Measurements from ENCODE around the gene KREMEN2. TPM values are rescaled to one million over a fixed set of nuclear protein-coding genes. Genes with fewer than 3 reads are reported as not detected.

Gene KREMEN2
- total and polyA plus RNA-seq, 2 of the 4 experiments (the other 2 are of a cell fraction): 0.03 TPM; not detected in 1

GRCh38 chr16:2946649-2947048, 17.4 kb upstream of the KREMEN2 start:
- ChIA-PET CTCF (no interaction called here), POLR2A (ENCODE audit: unreplicated experiment) (no interaction called here)
- dilution Hi-C loops (cut with HindIII; ENCODE audit: low sequenced_read_pairs, unreplicated experiment): no loop called here
- Histone ChIP-seq H3K56ac (ENCODE audit: extremely low read depth, insufficient read depth, low read length) (no peak overlapping the region), H4K91ac (ENCODE audit: insufficient read depth, low read depth, low read length) (no peak overlapping the region), H4K5ac (ENCODE audit: low read depth, low read length) (no peak overlapping the region), H3K27me3 (ENCODE audit: control insufficient read depth, insufficient read depth, low read length) (no peaks in the 10 kb centered on the region), H2AFZ (replicated peaks; ENCODE audit: low read length, poor library complexity) (no peak overlapping the region), H2BK15ac (ENCODE audit: low read depth, low read length) (no peak overlapping the region), H3K27ac (ENCODE audit: insufficient read depth, low read length) (no peak overlapping the region), H3K9ac (ENCODE audit: low read depth, low read length) (no peak overlapping the region), H3K9me1 (ENCODE audit: insufficient read depth, low read length) (0 out of 2 replicates have a peak, but pooled peaks cover 3% of the 10 kb centered on the region), H3K18ac (ENCODE audit: low read depth, low read length) (no peak overlapping the region), H2AK9ac (replicated peaks; ENCODE audit: low read depth, low read length, poor library complexity) (no peak overlapping the region), H4K20me1 (ENCODE audit: insufficient read depth, low read length) (0 out of 2 replicates have a peak, but pooled peaks cover 8% of the 10 kb centered on the region), H3K4ac (ENCODE audit: low read depth, low read length) (no peak overlapping the region), H3K4me2 (ENCODE audit: low read depth, low read length) (no peak overlapping the region), H3K36me3 (ENCODE audit: control insufficient read depth, insufficient read depth, low read length) (peaks cover 37% of the 10 kb centered on the region), H4K8ac (ENCODE audit: low read depth in 2 of 2, low read length in 2 of 2) (no peak overlapping the region), H2AK5ac (ENCODE audit: low read depth, low read length) (no peak overlapping the region), H3K14ac (replicated peaks; ENCODE audit: low read depth, low read length) (no peak overlapping the region), H2BK120ac (ENCODE audit: low read depth, low read length) (no peak overlapping the region), H2BK5ac (ENCODE audit: low read depth, low read length, poor library complexity, severe bottlenecking) (no peak overlapping the region), H3K4me3 (ENCODE audit: insufficient read depth, low read depth, low read length) (no peak overlapping the region), H3K4me1 (ENCODE audit: control insufficient read depth, insufficient read depth, low read length) (no peaks in the 10 kb centered on the region), H3K9me3 (ENCODE audit: control insufficient read depth, insufficient read depth, low read length) (no peaks in the 10 kb centered on the region), H3K79me1 (ENCODE audit: low read depth in 1 of 2, low read length in 2 of 2) (no peaks in the 10 kb centered on the region), H2BK20ac (ENCODE audit: low read depth, low read length) (no peak overlapping the region), H3K23ac (ENCODE audit: low read depth, low read length) (no peak overlapping the region)
- whole genome bisulfite sequencing, 2 experiments (ENCODE audit: extremely low coverage in 2 of 2, insufficient read length in 1 of 2): no CpG with 5 or more reads among the region's 4 CpGs
- ATAC-seq (ENCODE audit: low read depth) (no peak), DNase-seq (no peak)
- BruUV-seq (replicated peaks): no TSS peak
- intact Hi-C loops (cut with micrococcal nuclease): no loop called here
- in situ Hi-C loops (cut with MboI; ENCODE audit: low sequenced_read_pairs): no loop called here
- TF ChIP-seq RAD21 (IDR thresholded peaks at IDR 0.05; ENCODE audit: low read length): no peak
- TF ChIP-seq CEBPB (IDR thresholded peaks at IDR 0.05; ENCODE audit: low read depth, low read length): no peak
- no peak for TF ChIP-seq POLR2A (IDR thresholded peaks at IDR 0.05; ENCODE audit: low read depth, low read length)
- no peak for TF ChIP-seq RCOR1 (IDR thresholded peaks at IDR 0.05; ENCODE audit: insufficient replicate concordance, low read length)
- no peak for TF ChIP-seq BHLHE40 (IDR thresholded peaks at IDR 0.05; ENCODE audit: low read depth, low read length)
- no peak for TF ChIP-seq SMC3 (IDR thresholded peaks at IDR 0.05; ENCODE audit: low read depth, low read length)
- no peak for TF ChIP-seq RFX5 (IDR thresholded peaks at IDR 0.05; ENCODE audit: low read depth, low read length)
- no peak for TF ChIP-seq FOS (IDR thresholded peaks at IDR 0.05; ENCODE audit: low read depth, low read length)
